Lung (tissue), 12 donors: Measurements from ENCODE around the gene JPT2. TPM values are rescaled to one million over a fixed set of nuclear protein-coding genes. Genes with fewer than 3 reads are reported as not detected.

Source experiments
- ATAC-seq: fragments of 200-7000 bp; cut with Tn5 transposase; one replicate; pipeline ENCODE4 v1.9.1; 2020; ENCODE audit warnings: moderate number of reproducible peaks; ENCODE audit not compliant: insufficient read depth, low FRiP score
- DNase-seq, 3 donors: peaks; one replicate each; pipeline ENCODE4 v3.0.0-alpha.2; 2013 to 2017
- H3K27ac ChIP-seq, 2 donors: one replicate each; pipeline ENCODE4 v1.5.1; 2013; ENCODE audit warnings: mild to moderate bottlenecking in 2 of 2, moderate library complexity in 2 of 2, control low read depth in 1 of 2, inconsistent platforms in 1 of 2, low read depth in 1 of 2, low read length in 1 of 2
- H3K27me3 ChIP-seq, 3 donors: one replicate each; pipeline ENCODE4 v1.5.1; 2013; ENCODE audit warnings: low read length in 2 of 3; ENCODE audit not compliant: control insufficient read depth in 3 of 3, insufficient read depth in 3 of 3
- H3K36me3 ChIP-seq, 4 donors: one replicate each; pipeline ENCODE4 v1.5.1; 2013; ENCODE audit warnings: low read length in 4 of 4, mild to moderate bottlenecking in 1 of 4, moderate library complexity in 1 of 4; ENCODE audit not compliant: control insufficient read depth in 4 of 4, insufficient read depth in 4 of 4
- H3K4me1 ChIP-seq, 5 donors: one replicate each; pipeline ENCODE4 v1.5.1; 2013; ENCODE audit warnings: low read length in 5 of 5, mild to moderate bottlenecking in 2 of 5, moderate library complexity in 1 of 5; ENCODE audit not compliant: control insufficient read depth in 5 of 5, insufficient read depth in 5 of 5
- H3K4me3 ChIP-seq: one replicate; pipeline ENCODE4 v1.5.1; 2013; ENCODE audit warnings: mild to moderate bottlenecking, control low read depth, moderate library complexity
- H3K9ac ChIP-seq, 2 donors: one replicate each; pipeline ENCODE4 v1.5.1; 2013; ENCODE audit warnings: low read length in 2 of 2, control low read depth in 1 of 2; ENCODE audit not compliant: insufficient read depth in 1 of 2
- H3K9me3 ChIP-seq, 4 donors: one replicate each; pipeline ENCODE4 v1.5.1; 2013; ENCODE audit warnings: low read length in 3 of 4, mild to moderate bottlenecking in 1 of 4, moderate library complexity in 1 of 4; ENCODE audit not compliant: control insufficient read depth in 4 of 4, insufficient read depth in 3 of 4
- CTCF ChIP-seq: IDR thresholded peaks from 2 replicates; pipeline ENCODE4 v1.5.1; 2012; ENCODE audit warnings: mild to moderate bottlenecking; ENCODE audit errors: control extremely low read depth, extremely low read depth
- WGBS, 2 donors: extraction: QIAGEN DNeasy Blood & Tissue Kit; methylation state at CpG; one replicate each; pipeline ENCODE4 v1.1.7; 2013; 5-methylcytosine and 5-hydroxymethylcytosine counted together
- polyA plus RNA-seq, 2 donors: library from polyadenylated mRNA; stranded (reverse); fragments of 200-250 nt; gene quantifications; one replicate each; pipeline ENCODE4 v1.2.1, GENCODE V29; 2013
- total RNA-seq, 2 donors: library from RNA; depleted of rRNA in 1 of 2; stranded (reverse); fragments of >200 nt in 1 of 2; gene quantifications; one replicate each; pipeline ENCODE4 v1.2.1, GENCODE V29; 2014 to 2021
- donor health status: control.
- donor health status: control.
- donor health status: Bipolar disorder and iron deficiency.
- donor health status: healthy.
- donor health status: DM: yes; HTN: yes; CAD: no.

Gene JPT2
- total and polyA plus RNA-seq, 4 donors: 28.7 to 71.9 (median 51.6) TPM

GRCh38 chr16:1734123-1734522 lies 56.0 kb downstream of the JPT2 start:
- Histone ChIP-seq H3K9ac (no peak overlapping the region), H3K36me3 (peaks cover 0 to 43% (median 21%) of the 10 kb centered on the region in 4 donors), H3K4me1 (no peaks in the 10 kb centered on the region), H3K27ac (no peak overlapping the region), H3K4me3 (no peak overlapping the region), H3K9me3 (peaks cover 0 to 3% (median 0%) of the 10 kb centered on the region in 4 donors), H3K27me3 (no peaks in the 10 kb centered on the region)
- TF ChIP-seq CTCF: no peak
- DNase-seq: no peak
- WGBS, 2 donors: 96% methylated on average over 22 of the region's 22 CpGs
- ATAC-seq: no peak

GRCh38 chr16:1734816-1735215 lies 56.7 kb downstream of the JPT2 start:
- Histone ChIP-seq H3K27ac (no peak overlapping the region), H3K9ac (no peak overlapping the region), H3K4me3 (no peak overlapping the region), H3K9me3 (peaks cover 0 to 3% (median 0%) of the 10 kb centered on the region in 4 donors), H3K36me3 (peaks cover 0 to 37% (median 23%) of the 10 kb centered on the region in 4 donors), H3K27me3 (no peaks in the 10 kb centered on the region), H3K4me1 (no peaks in the 10 kb centered on the region)
- ATAC-seq: no peak
- no peak for TF ChIP-seq CTCF
- no peak for DNase-seq
- 98 to 99% methylated on average over 22 of the region's 22 CpGs for WGBS, 2 donors

- Histone ChIP-seq H3K4me3 (no peak overlapping the region), H3K27ac (no peak overlapping the region), H3K9ac (no peak overlapping the region), H3K27me3 (no peaks in the 10 kb centered on the region), H3K9me3 (peaks cover 0 to 3% (median 0%) of the 10 kb centered on the region in 4 donors), H3K36me3 (peaks cover 3 to 38% (median 16%) of the 10 kb centered on the region in 4 donors), H3K4me1 (no peaks in the 10 kb centered on the region)
- DNase-seq: no peak
- ATAC-seq: no peak
- 97% methylated on average over 33 of the region's 33 CpGs for WGBS, 2 donors
- no peak for TF ChIP-seq CTCF
Observed at GRCh38 chr16:1740234-1740633, 62.2 kb downstream of the JPT2 start.
